Measurements from ENCODE around the gene DAP. TPM values are rescaled to one million over a fixed set of nuclear protein-coding genes. Genes with fewer than 3 reads are reported as not detected.
A peak's percentile ranks its signal among the peaks of the same experiment; 100 is the strongest.

The DAP gene
- total and polyA plus RNA-seq, 2 of the 13 experiments (the other 11 are each of a cell fraction or from before 2014, with no cell fraction given) = 22.0 to 57.5 TPM

DNA sequence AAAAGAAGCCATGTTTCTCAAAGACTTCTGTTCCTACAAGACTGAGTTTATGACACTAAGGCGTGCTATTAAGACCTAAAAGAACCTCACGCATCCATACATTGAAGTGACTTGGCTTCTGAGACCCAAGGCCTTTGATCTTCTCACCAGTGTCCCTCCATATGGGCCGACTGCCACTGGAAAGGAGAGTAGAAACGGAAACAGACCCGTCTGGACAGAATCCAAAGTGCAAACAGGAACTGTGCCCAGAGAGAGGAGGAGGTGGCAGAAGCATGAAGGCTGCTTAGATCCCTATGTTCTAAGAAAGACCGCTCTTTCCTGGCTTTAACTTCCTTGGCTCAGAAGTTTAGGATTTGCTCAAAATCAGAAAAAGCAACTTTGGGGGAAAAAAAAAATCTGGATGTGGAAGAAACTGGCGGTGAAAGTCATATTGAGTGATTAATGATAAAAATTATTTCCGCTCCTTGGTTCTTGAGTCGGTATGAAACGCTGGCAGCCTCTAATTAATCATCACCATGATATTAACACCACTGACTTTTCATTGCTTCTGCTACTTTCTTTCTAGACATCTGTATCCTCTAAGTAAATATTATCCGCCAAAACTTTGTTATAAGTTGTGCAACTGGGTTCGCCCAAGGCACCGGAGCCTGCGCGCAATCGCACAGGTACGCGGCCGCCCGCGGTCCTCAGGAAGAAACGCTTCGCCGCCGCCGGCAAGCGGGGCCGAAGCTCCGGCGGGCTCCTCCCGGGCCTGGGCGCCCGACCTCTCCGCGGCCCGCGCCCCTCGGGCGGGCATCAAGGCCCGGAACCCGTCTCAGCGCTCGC is 726 bp downstream of the DAP start (continued):
- no peak for TF ChIP-seq ZBTB40 (IDR thresholded peaks at IDR 0.05)
- no peak for TF ChIP-seq ZBTB40 (CRISPR knock-in tag; IDR thresholded peaks at IDR 0.05)
- 0 out of 2 replicates have a peak, but pooled peaks have one; percentile 9 for TF ChIP-seq ZSCAN21 (CRISPR knock-in tag; IDR thresholded peaks at IDR 0.05; ENCODE audit: borderline replicate concordance)
- no peak for TF ChIP-seq ZMAT5 (CRISPR knock-in tag; IDR thresholded peaks at IDR 0.05; ENCODE audit: borderline replicate concordance, low read depth)
- no peak for TF ChIP-seq MIER3 (CRISPR knock-in tag; IDR thresholded peaks at IDR 0.05; ENCODE audit: borderline replicate concordance)
- TF ChIP-seq ZSCAN31 (CRISPR knock-in tag; IDR thresholded peaks at IDR 0.05; ENCODE audit: low read depth) = no peak
- no peak for TF ChIP-seq ZNF788 (CRISPR knock-in tag; IDR thresholded peaks at IDR 0.05; ENCODE audit: borderline replicate concordance)
- TF ChIP-seq CREBL2 (CRISPR knock-in tag; IDR thresholded peaks at IDR 0.05; ENCODE audit: borderline replicate concordance) = no peak
- no peak for TF ChIP-seq PHF20 (CRISPR knock-in tag; IDR thresholded peaks at IDR 0.05)
- TF ChIP-seq, protein P1, sequence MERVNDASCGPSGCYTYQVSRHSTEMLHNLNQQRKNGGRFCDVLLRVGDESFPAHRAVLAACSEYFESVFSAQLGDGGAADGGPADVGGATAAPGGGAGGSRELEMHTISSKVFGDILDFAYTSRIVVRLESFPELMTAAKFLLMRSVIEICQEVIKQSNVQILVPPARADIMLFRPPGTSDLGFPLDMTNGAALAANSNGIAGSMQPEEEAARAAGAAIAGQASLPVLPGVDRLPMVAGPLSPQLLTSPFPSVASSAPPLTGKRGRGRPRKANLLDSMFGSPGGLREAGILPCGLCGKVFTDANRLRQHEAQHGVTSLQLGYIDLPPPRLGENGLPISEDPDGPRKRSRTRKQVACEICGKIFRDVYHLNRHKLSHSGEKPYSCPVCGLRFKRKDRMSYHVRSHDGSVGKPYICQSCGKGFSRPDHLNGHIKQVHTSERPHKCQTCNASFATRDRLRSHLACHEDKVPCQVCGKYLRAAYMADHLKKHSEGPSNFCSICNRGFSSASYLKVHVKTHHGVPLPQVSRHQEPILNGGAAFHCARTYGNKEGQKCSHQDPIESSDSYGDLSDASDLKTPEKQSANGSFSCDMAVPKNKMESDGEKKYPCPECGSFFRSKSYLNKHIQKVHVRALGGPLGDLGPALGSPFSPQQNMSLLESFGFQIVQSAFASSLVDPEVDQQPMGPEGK (CRISPR knock-in tag; IDR thresholded peaks at IDR 0.05) = no peak
- TF ChIP-seq ZNF34 (CRISPR knock-in tag; IDR thresholded peaks at IDR 0.05; ENCODE audit: borderline replicate concordance) = no peak
- TF ChIP-seq MEF2D (CRISPR knock-in tag; IDR thresholded peaks at IDR 0.05) = no peak
- no peak for TF ChIP-seq ZNF652 (CRISPR knock-in tag; IDR thresholded peaks at IDR 0.05; ENCODE audit: borderline replicate concordance, low read depth)
- TF ChIP-seq CHD2 (IDR thresholded peaks at IDR 0.05; ENCODE audit: low read depth, low read length) = no peak
- TF ChIP-seq, protein P2, sequence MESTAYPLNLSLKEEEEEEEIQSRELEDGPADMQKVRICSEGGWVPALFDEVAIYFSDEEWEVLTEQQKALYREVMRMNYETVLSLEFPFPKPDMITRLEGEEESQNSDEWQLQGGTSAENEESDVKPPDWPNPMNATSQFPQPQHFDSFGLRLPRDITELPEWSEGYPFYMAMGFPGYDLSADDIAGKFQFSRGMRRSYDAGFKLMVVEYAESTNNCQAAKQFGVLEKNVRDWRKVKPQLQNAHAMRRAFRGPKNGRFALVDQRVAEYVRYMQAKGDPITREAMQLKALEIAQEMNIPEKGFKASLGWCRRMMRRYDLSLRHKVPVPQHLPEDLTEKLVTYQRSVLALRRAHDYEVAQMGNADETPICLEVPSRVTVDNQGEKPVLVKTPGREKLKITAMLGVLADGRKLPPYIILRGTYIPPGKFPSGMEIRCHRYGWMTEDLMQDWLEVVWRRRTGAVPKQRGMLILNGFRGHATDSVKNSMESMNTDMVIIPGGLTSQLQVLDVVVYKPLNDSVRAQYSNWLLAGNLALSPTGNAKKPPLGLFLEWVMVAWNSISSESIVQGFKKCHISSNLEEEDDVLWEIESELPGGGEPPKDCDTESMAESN (CRISPR knock-in tag; conservative IDR thresholded peaks at IDR 0.05) = no peak

All from HepG2 (cell line).